Progenitor cell of endocrine pancreas (in vitro differentiated cells): Measurements from ENCODE around the gene DENND4B. TPM values are rescaled to one million over a fixed set of nuclear protein-coding genes. Genes with fewer than 3 reads are reported as not detected.

ENCODE experiments used
- DNase-seq: peaks from one replicate; pipeline ENCODE4 v3.0.0; 2021; ENCODE audit warnings: low spot score; ENCODE audit not compliant: unreplicated experiment
- H3K27ac Mint-ChIP-seq: 2 replicates; pipeline ENCODE4 v1.8.0; 2021; ENCODE audit warnings: mild to moderate bottlenecking, moderate library complexity, mixed read lengths
- H3K27me3 Mint-ChIP-seq: 2 replicates; pipeline ENCODE4 v1.8.0; 2021; ENCODE audit warnings: mixed read lengths
- H3K36me3 Mint-ChIP-seq: 2 replicates; pipeline ENCODE4 v1.8.0; 2022; ENCODE audit warnings: mixed read lengths; ENCODE audit not compliant: insufficient read depth
- H3K4me1 Mint-ChIP-seq: 2 replicates; pipeline ENCODE4 v1.8.0; 2021; ENCODE audit warnings: low read depth, mixed read lengths
- H3K4me3 Mint-ChIP-seq: 2 replicates; pipeline ENCODE4 v1.8.0; 2021; ENCODE audit warnings: low read depth, mild to moderate bottlenecking, moderate library complexity, mixed read lengths
- H3K9me3 Mint-ChIP-seq: 2 replicates; pipeline ENCODE4 v1.8.0; 2021; ENCODE audit warnings: low read depth, mixed read lengths
- CTCF ChIP-seq: fragments of 200-600 bp; sonication (generic); IDR thresholded peaks from one replicate; pipeline ENCODE4 v1.5.0; 2021; ENCODE audit warnings: antibody characterized with exemption, mild to moderate bottlenecking; ENCODE audit not compliant: unreplicated experiment
- microRNA-seq: library from miRNA; unstranded; fragments of <30 nt; microRNA quantifications from one replicate; pipeline ENCODE4 v1.1.0, GENCODE V29; 2020; ENCODE audit warnings: borderline number of aligned reads; ENCODE audit not compliant: unreplicated experiment
- total RNA-seq: library from RNA; stranded (reverse); gene quantifications from 2 replicates; pipeline ENCODE4 v1.2.1, GENCODE V29; 2021

The DENND4B gene
- total RNA-seq, 1 donor from 2014 or later, result 93.4 TPM

DNA sequence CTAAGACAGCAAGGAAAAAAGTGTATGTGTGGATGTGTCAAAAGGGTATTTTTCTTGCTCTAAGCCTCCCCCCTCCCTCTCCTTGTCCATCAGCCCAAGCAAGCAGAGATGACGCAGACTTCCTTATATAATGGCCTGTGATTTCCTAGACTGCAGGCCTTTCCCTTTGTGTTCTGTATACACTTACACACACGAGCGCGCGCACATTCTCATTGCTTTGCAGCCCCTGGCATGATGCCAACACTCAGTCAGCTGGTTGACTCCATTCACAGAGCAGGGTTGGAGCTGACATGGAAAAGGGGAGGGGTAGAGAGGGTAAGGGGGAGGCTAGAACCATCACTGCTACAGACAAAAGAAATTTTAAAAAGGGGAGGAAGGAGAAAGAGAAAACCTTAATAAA, 65.6 kb downstream of the DENND4B start:
- Mint-ChIP-seq H3K27me3 (no peaks in the 10 kb centered on the region), H3K4me1 (peaks cover 3% of the 10 kb centered on the region), H3K9me3 (no peaks in the 10 kb centered on the region), H3K36me3 (peaks cover 1% of the 10 kb centered on the region), H3K27ac (no peak overlapping the region), H3K4me3 (no peak overlapping the region)
- no peak for TF ChIP-seq CTCF
- no peak for DNase-seq

- H3K36me3 Mint-ChIP-seq, result peaks cover 3% of the 10 kb centered on the region
- no peaks in the 10 kb centered on the region for H3K27me3 Mint-ChIP-seq
- H3K27ac Mint-ChIP-seq, result no peak overlapping the region
- H3K4me1 Mint-ChIP-seq, result peaks cover 8% of the 10 kb centered on the region
- H3K4me3 Mint-ChIP-seq, result no peak overlapping the region
- H3K9me3 Mint-ChIP-seq, result no peaks in the 10 kb centered on the region
- DNase-seq, result no peak
- TF ChIP-seq CTCF, result no peak
These were observed 66.5 kb downstream of the DENND4B start for GRCh38 chr1:153880024-153880423.

Small RNA genes lying within 50 kb of the gene (microRNA-seq; reads per million reads assigned to microRNA genes)
- gene MIR6737, result not detected

Other genes starting within 250 kb of the DENND4B start
- 145 and 152 TPM in 2 replicates for gene INTS3, start 218.7 kb downstream of the DENND4B start, total RNA-seq
- 29.5 and 36.6 TPM in 2 replicates for gene SLC27A3, start 171.3 kb downstream of the DENND4B start, total RNA-seq
- gene GATAD2B, start 23.7 kb downstream of the DENND4B start, total RNA-seq, result 48.8 and 52.6 TPM in 2 replicates
- 40.9 and 41.9 TPM in 2 replicates for gene CRTC2, start 11.9 kb upstream of the DENND4B start, total RNA-seq
- gene SLC39A1, start 16.8 kb upstream of the DENND4B start, total RNA-seq, result 70.6 and 75.4 TPM in 2 replicates
- gene CREB3L4, start 21.2 kb upstream of the DENND4B start, total RNA-seq, result 36.6 and 41.7 TPM in 2 replicates
- gene JTB, start 31.0 kb upstream of the DENND4B start, total RNA-seq, result 75.0 and 76.5 TPM in 2 replicates
- 83.3 and 90.4 TPM in 2 replicates for gene RAB13, start 39.6 kb upstream of the DENND4B start, total RNA-seq
- gene RPS27, start 44.0 kb upstream of the DENND4B start, total RNA-seq, result 2,170 and 2,294 TPM in 2 replicates
- gene NUP210L, start 208.4 kb upstream of the DENND4B start, total RNA-seq, result 0.05 and 0.07 TPM in 2 replicates
- gene TPM3, start 245.4 kb upstream of the DENND4B start, total RNA-seq, result 298 and 304 TPM in 2 replicates